ACHN (cell line): Measurements from ENCODE around the gene TIAM2.
"Not testable (repeated sequence)": the region's sequence is repeated elsewhere in the genome, so short reads cannot be mapped to it uniquely, and the experiment has no call there.

Experiments used
- DNase-seq: peaks from one replicate; pipeline ENCODE4 v3.0.0-alpha.2; 2015
- in situ Hi-C: cut with HindIII; loops from 2 replicates; pipeline ENCODE4 v1.10.0; 2017; ENCODE audit warnings: low sequenced_read_pairs, low pct_ligation_motif_present, low pct_unique_long_range_greater_than_20kb

TIAM2 gene

GRCh38 chr6:155256122-155256795, 261.1 kb downstream of the TIAM2 start:
- in situ Hi-C loops: no loop called here

GRCh38 chr6:155257796-155258195, 262.7 kb downstream of the TIAM2 start:
- in situ Hi-C loops: no loop called here

More at GRCh38 chr6:155256122-155256795, 261.1 kb downstream of the TIAM2 start:
- no peak for DNase-seq

GRCh38 chr6:155259204-155259603, 264.1 kb downstream of the TIAM2 start:
- no peak for DNase-seq
- in situ Hi-C loops: no loop called here

More at GRCh38 chr6:155257796-155258195, 262.7 kb downstream of the TIAM2 start:
- no peak for DNase-seq

- in situ Hi-C loops: no loop called here
- DNase-seq: no peak
These were observed 264.8 kb downstream of the TIAM2 start for GRCh38 chr6:155259897-155260296.

- in situ Hi-C loops: no loop called here
- DNase-seq: no peak
These were observed 265.6 kb downstream of the TIAM2 start for GRCh38 chr6:155260686-155261085.

GRCh38 chr6:155261111-155261900, 266.2 kb downstream of the TIAM2 start:
- in situ Hi-C loops: no loop called here
- DNase-seq: no peak

- in situ Hi-C loops: no loop called here
- DNase-seq: no peak
These were observed 267.5 kb downstream of the TIAM2 start for GRCh38 chr6:155262655-155263054.

- no peak for DNase-seq
- in situ Hi-C loops: no loop called here
These were observed 268.4 kb downstream of the TIAM2 start, which contains the start of gene CLDN20 for GRCh38 chr6:155263373-155264063. Gene CLDN20 (plus strand): TSS chr6:155264013. CDS start chr6:155275720, 11,707 bp downstream.

- in situ Hi-C loops: no loop called here
These were observed 269.7 kb downstream of the TIAM2 start for GRCh38 chr6:155264693-155265320.

GRCh38 chr6:155265843-155266535, 270.9 kb downstream of the TIAM2 start:
- DNase-seq: no peak
- in situ Hi-C loops: no loop called here

More at GRCh38 chr6:155264693-155265320, 269.7 kb downstream of the TIAM2 start:
- DNase-seq: no peak

- in situ Hi-C loops: no loop called here
- no peak for DNase-seq
These were observed 272.3 kb downstream of the TIAM2 start for GRCh38 chr6:155267411-155267810.

GRCh38 chr6:155268088-155268867, 273.2 kb downstream of the TIAM2 start:
- DNase-seq: peak; percentile 62
- in situ Hi-C loops: not testable (repeated sequence)

- no peak for DNase-seq
- in situ Hi-C loops: no loop called here
These were observed 274.6 kb downstream of the TIAM2 start for GRCh38 chr6:155269765-155270164.

GRCh38 chr6:155270561-155271091, 275.5 kb downstream of the TIAM2 start:
- in situ Hi-C loops: no loop called here

GRCh38 chr6:155271145-155271544, 276.0 kb downstream of the TIAM2 start:
- in situ Hi-C loops: no loop called here
- DNase-seq: no peak

More at GRCh38 chr6:155270561-155271091, 275.5 kb downstream of the TIAM2 start:
- no peak for DNase-seq

GRCh38 chr6:155272353-155273232, 277.5 kb downstream of the TIAM2 start:
- no peak for DNase-seq
- in situ Hi-C loops: no loop called here
